Adipose tissue (tissue), 3 donors: ENCODE measurements around the gene LPIN1. TPM values are rescaled to one million over a fixed set of nuclear protein-coding genes. Genes with fewer than 3 reads are reported as not detected.
"Not testable (repeated sequence)": the region's sequence is repeated elsewhere in the genome, so short reads cannot be mapped to it uniquely, and the experiment has no call there.

Source experiments
- H3K27ac ChIP-seq: one replicate; pipeline ENCODE4 v1.5.1; 2013; ENCODE audit warnings: low read depth, low read length
- WGBS, 3 donors: extraction: QIAGEN DNeasy Blood & Tissue Kit; methylation state at CpG; one replicate each; pipeline ENCODE4 v1.1.7; 2013; 5-methylcytosine and 5-hydroxymethylcytosine counted together
- polyA plus RNA-seq, 3 donors: library from polyadenylated mRNA; stranded (reverse); fragments of 200-250 nt; gene quantifications; one replicate each; pipeline ENCODE4 v1.2.3, GENCODE V29; 2013
- donor health status: healthy with polysubstance abuse.
- donor health status: Bipolar disorder and iron deficiency.
- donor health status: healthy.

The LPIN1 gene
- polyA plus RNA-seq, 3 donors: 16.7 to 50.6 (median 38.1) TPM

GRCh38 chr2:11835403-11835802 is 89.0 kb downstream of the LPIN1 start:
- 90 to 93% (median 91%) methylated on average over 4 of the region's 4 CpGs for WGBS, 3 donors

DNA sequence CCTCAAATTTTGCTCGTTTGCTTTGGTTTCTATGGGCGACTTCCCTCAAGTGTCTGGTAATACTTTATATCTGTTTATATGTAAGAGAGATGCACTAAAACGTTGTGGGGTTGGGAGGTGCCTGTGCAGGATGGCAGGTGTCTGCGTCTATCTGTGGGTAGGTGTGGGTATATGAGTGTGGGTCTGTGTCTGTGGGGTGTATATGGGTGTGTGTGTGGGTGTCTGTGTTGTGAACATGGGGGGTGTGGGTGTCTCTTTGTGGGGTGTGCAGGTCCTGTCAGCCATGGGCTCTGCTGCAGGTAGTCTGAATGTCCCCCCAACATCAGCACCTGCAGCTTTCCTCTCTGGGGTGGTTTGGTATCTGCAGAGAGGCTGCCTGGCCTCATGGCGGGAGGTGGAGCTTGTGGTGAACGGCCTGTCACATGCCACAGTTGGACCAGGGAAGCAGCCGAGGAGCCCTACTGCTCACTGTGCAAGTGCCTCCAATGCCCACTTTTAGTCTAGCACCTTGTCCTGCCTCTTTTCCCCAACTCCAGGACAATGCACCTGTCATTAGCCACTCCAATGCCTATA is 90.3 kb downstream of the LPIN1 start:
- H3K27ac ChIP-seq: no peak overlapping the region
- WGBS, 3 donors: 82 to 86% (median 85%) methylated on average over 7 of the region's 7 CpGs

More at GRCh38 chr2:11835403-11835802, 89.0 kb downstream of the LPIN1 start:
- no peak overlapping the region for H3K27ac ChIP-seq

GRCh38 chr2:11837875-11838734 is 91.7 kb downstream of the LPIN1 start:
- H3K27ac ChIP-seq: no peak overlapping the region
- WGBS, 3 donors: 78 to 87% (median 83%) methylated on average over 10 of the region's 10 CpGs

- H3K27ac ChIP-seq: no peak overlapping the region
- WGBS, 3 donors: 40 to 50% (median 46%) methylated on average over 4 of the region's 4 CpGs
Observed at GRCh38 chr2:11839916-11840315, 93.5 kb downstream of the LPIN1 start.

DNA sequence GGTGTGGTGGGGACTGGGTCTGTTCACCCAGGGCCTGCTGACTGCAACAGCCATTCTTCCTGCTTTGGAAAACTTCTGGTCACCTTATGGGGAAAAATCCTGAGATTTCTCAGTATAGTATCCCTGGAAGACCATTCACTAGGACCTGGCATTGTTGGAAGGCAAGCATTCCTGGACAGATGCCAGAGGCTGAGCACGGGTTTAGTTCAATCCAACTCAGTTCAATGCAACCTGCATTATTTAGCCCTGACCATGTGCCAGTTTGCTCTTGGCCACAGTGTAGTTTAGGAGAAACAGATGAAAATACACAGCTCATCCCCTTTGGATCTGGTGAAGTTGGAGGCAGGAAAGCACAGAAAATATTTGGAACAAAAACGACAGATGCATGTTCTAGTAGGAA is 95.9 kb downstream of the LPIN1 start:
- H3K27ac ChIP-seq: no peak overlapping the region
- WGBS, 3 donors: 26 to 51% (median 50%) methylated on average over 2 of the region's 2 CpGs

GRCh38 chr2:11844798-11845197 is 98.4 kb downstream of the LPIN1 start:
- WGBS, 3 donors: 67 to 89% (median 71%) methylated on average over 1 of the region's 1 CpG

DNA sequence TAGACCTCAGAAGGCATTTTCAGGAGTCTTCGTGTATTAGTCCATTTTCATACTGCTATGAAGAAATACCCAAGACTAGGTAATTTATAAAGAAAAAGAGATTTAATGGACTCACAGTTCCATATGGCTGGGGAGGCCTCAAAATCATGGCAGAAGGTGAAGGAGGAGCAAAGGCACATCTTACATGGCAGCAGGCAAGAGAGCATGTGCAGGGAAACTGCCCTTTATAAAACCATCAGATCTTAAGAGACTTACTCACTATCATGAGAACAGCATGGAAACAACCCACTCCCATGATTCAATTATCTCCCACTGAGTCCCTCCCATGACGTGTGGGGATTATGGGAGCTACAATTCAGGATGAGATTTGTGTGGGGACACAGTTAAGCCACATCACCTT is 101.5 kb downstream of the LPIN1 start:
- WGBS, 3 donors: 73 to 95% (median 91%) methylated on average over 2 of the region's 2 CpGs
- H3K27ac ChIP-seq: not testable (repeated sequence)

More at GRCh38 chr2:11844798-11845197, 98.4 kb downstream of the LPIN1 start:
- not testable (repeated sequence) for H3K27ac ChIP-seq

DNA sequence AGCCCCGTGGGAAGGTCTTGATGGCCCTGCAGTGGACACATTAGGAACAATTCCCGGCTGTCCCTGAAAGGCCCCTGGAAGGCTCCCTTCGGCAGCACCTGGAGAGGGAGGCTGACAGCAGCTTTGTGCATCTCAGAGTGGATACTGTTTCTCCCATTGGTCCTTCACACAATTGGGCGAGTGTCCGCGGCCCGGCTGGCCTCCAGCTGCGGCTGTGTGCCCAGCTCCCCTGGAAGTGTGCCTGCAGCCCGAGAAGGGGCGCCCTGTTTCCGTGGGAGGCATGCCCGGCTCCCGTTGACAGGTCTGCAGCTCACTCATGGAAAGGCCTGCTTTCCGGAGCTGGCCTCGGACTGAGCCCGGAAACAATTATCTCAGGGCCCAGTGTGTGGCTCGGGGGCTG is 103.7 kb downstream of the LPIN1 start:
- WGBS, 3 donors: 66 to 89% (median 88%) methylated on average over 17 of the region's 17 CpGs
- no peak overlapping the region for H3K27ac ChIP-seq

DNA sequence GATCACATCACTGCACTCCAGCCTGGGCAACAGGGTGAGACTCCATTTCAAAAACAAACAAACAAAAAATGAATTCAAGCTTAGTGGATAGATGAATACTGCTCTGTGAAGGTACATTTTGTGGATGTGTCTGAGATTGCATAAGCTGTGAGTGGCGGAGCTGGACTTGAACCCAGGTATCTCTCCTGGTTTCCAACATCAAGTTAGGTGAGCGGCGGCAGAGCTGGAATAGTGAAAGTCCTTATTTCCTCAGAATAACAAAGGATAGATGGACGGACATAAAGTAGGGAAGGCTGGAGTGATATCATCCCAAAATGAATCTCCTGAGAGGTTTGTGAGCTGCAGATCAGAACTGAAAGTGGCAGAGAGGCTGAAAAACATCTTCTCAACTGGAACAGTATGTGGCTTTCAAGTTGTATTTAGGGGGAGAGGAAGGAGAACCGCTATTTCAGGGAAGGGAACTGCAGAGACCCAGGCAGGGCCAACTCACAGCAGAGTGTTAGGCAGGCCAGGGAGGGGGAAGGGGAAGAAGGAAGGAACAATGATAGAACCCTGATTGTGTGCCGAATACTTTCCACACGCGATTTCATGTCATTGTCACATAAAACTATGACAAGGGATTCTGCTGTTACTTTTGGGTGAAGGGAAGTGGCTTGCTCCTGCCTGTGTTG is 106.2 kb downstream of the LPIN1 start:
- no peak overlapping the region for H3K27ac ChIP-seq
- WGBS, 3 donors: 65 to 82% (median 71%) methylated on average over 8 of the region's 8 CpGs

- 75 to 87% (median 78%) methylated on average over 5 of the region's 5 CpGs for WGBS, 3 donors
- H3K27ac ChIP-seq: no peak overlapping the region
Observed at GRCh38 chr2:11853197-11853588, 106.8 kb downstream of the LPIN1 start.

- 73 to 78% (median 76%) methylated on average over 10 of the region's 10 CpGs for whole genome bisulfite sequencing, 3 donors
- H3K27ac ChIP-seq: no peak overlapping the region
Observed at GRCh38 chr2:11855064-11855760, 108.8 kb downstream of the LPIN1 start.

GRCh38 chr2:11856095-11856494 is 109.7 kb downstream of the LPIN1 start:
- H3K27ac ChIP-seq: no peak overlapping the region
- 51 to 69% (median 55%) methylated on average over 5 of the region's 5 CpGs for WGBS, 3 donors

DNA sequence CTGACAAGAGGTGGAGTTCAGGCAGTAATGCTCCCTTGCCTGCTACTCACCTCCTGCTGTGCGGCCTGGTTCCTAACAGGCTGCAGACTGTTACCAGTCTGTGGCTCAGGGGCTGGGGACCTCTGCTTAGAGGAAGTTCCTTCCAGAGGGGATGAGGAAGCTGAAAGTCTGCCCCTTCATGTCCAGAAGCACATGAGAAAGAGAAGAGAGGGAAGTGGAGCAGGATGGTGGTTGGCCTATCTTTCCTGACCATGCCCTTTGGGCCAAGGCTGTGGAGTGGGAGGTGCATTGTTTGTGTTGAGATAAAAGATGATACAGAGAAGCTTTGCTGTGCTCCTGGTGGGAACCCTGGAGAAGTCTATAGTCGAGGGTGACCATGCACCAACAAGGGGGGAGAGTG is 112.5 kb downstream of the LPIN1 start:
- no peak overlapping the region for H3K27ac ChIP-seq
- WGBS, 3 donors: 64 to 82% (median 77%) methylated on average over 2 of the region's 2 CpGs

DNA sequence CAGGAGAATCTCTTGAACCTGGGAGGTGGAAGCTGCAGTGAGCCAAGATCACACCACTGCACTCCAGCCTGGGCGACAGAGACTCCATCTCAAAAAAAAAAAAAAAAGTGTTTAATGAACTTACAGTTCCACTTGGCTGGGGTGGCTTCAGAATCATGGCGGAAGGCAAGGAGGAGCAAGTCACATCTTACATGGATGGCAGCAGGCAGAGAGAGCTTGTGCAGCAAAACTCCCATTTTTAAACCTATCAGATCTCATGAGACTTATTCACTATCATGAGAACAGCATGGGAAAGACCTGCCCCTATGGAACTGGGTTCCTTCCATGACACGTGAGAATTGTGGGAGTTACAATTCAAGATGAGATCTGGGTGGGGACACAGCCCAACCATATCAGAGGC is 113.5 kb downstream of the LPIN1 start:
- 95 to 97% (median 97%) methylated on average over 3 of the region's 3 CpGs for WGBS, 3 donors
- not testable (repeated sequence) for H3K27ac ChIP-seq

DNA sequence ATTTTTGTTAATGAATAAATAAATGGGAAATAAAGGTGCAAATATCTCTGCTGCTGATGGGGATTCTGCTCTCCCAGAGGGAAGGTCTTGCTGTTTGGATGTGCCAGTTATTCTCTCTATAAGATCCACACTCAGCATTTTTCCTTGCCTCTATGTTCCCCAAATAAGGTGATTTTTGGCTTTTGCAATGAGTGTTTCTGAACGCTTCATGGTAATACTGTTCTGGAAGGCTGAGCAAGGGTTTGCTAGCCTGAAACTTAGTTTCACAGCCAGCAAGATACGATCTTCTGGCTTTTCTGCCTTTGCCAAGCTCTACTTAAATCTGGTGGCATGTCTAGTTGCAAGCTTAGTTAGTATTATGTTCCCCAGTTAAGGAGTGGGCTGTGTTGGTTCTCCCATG is 114.6 kb downstream of the LPIN1 start:
- H3K27ac ChIP-seq: no peak overlapping the region
- WGBS, 3 donors: 80 to 94% (median 80%) methylated on average over 2 of the region's 2 CpGs

GRCh38 chr2:11862049-11862448 is 115.6 kb downstream of the LPIN1 start:
- no peak overlapping the region for H3K27ac ChIP-seq
- WGBS, 3 donors: 65 to 75% (median 68%) methylated on average over 3 of the region's 3 CpGs

- 69 to 86% (median 75%) methylated on average over 7 of the region's 7 CpGs for WGBS, 3 donors
- no peak overlapping the region for H3K27ac ChIP-seq
Observed at GRCh38 chr2:11863103-11863502, 116.7 kb downstream of the LPIN1 start.

DNA sequence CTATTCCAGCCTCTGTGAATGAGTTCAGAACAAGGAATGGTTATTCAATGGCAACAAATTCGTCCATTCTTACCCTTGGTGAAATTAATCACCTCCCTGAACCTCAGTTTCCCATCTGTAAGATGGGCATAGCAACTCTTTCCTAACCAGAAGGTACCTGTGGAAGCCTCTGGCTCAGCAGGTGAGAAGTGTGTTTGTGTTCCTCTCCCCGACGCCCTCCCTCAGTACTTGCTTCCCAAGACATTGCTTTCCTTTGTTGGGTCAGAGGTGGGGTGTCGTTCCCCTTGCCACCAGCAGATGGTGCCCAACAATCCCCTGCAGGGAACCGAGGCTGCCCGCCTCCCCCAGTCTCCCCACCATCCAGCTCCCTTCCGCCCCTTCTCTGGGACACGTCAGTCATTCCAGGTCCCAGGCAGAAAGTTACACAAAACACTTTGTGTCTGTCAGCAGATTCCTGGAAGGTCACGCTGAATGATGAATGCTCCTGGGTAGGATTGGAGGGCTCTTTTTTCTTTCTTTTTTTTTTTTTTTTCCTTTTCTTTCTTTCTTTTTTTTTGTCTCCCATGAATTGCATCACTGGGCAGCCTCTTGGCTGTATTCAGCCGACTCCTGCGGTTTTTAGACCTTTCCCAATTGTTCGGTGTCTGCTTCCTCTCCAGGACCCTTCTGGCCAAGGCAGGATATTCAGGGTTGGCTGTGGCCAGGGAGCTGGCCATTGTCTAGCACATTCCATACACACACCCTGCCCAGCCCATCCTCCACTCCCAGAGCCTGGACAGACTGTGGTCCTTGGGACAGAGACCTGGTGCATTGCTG is 117.3 kb downstream of the LPIN1 start:
- 9 to 11% (median 10%) methylated on average over 12 of the region's 12 CpGs for WGBS, 3 donors
- H3K27ac ChIP-seq: no peak overlapping the region
